NK-92 treated with Interleukin-12 subunit alpha and Interleukin-12 subunit beta, amount 100 ng/mL, for 24 hours (cell line): ENCODE measurements around the gene FOXO3B.
"Not testable (repeated sequence)": the region's sequence is repeated elsewhere in the genome, so short reads cannot be mapped to it uniquely, and the experiment has no call there.

Source experiments
- DNase-seq: peaks from one replicate; lab custom pipeline; 2025; lab: John Stamatoyannopoulos, UW

The FOXO3B gene

GRCh38 chr17:18650094-18650493, 32.0 kb downstream of the FOXO3B start:
- not testable (repeated sequence) for DNase-seq

GRCh38 chr17:18644291-18644690, 37.8 kb downstream of the FOXO3B start, which contains the start of gene TBC1D28:
Gene TBC1D28 (minus strand): TSS chr17:18644391. CDS start chr17:18641352, 3,039 bp downstream.
- DNase-seq: not testable (repeated sequence)

- DNase-seq: not testable (repeated sequence)
Observed at GRCh38 chr17:18643124-18643523, 39.0 kb downstream of the FOXO3B start.

GRCh38 chr17:18638357-18638756, 43.8 kb downstream of the FOXO3B start:
- DNase-seq: not testable (repeated sequence)

GRCh38 chr17:18636237-18636636, 45.9 kb downstream of the FOXO3B start:
- DNase-seq: not testable (repeated sequence)

- DNase-seq: not testable (repeated sequence)
Observed at GRCh38 chr17:18635773-18636172, 46.3 kb downstream of the FOXO3B start.

- not testable (repeated sequence) for DNase-seq
Observed at GRCh38 chr17:18634550-18635263, 47.4 kb downstream of the FOXO3B start.
